Parathyroid adenoma (tissue), 2 donors: ENCODE results near the gene HOXB3.

ENCODE experiments used
- H2AFZ ChIP-seq: fragments of 300-600 bp; sonication (generic); one replicate; pipeline ENCODE4 v1.7.0; 2017; ENCODE audit warnings: antibody characterized with exemption, mild to moderate bottlenecking
- H3K27ac ChIP-seq: fragments of 300-600 bp; sonication (generic); one replicate; pipeline ENCODE4 v1.7.0; 2017
- H3K27me3 ChIP-seq: fragments of 300-600 bp; sonication (generic); one replicate; pipeline ENCODE4 v1.7.0; 2017; ENCODE audit warnings: low read length; ENCODE audit not compliant: control insufficient read depth, insufficient read depth
- H3K36me3 ChIP-seq: fragments of 300-600 bp; sonication (generic); one replicate; pipeline ENCODE4 v1.7.0; 2017; ENCODE audit warnings: low read length; ENCODE audit not compliant: control insufficient read depth, insufficient read depth
- H3K4me1 ChIP-seq: fragments of 300-600 bp; sonication (generic); one replicate; pipeline ENCODE4 v1.7.0; 2017; ENCODE audit warnings: control low read depth
- H3K4me2 ChIP-seq: fragments of 300-600 bp; sonication (generic); one replicate; pipeline ENCODE4 v1.7.0; 2017; ENCODE audit warnings: low read length
- H3K4me3 ChIP-seq: fragments of 300-600 bp; sonication (generic); one replicate; pipeline ENCODE4 v1.7.0; 2017; ENCODE audit warnings: low read depth, low read length
- H3K79me2 ChIP-seq: fragments of 300-600 bp; sonication (generic); one replicate; pipeline ENCODE4 v1.7.0; 2017; ENCODE audit warnings: control low read depth
- H3K9ac ChIP-seq: fragments of 300-600 bp; sonication (generic); one replicate; pipeline ENCODE4 v1.7.0; 2017; ENCODE audit warnings: mild to moderate bottlenecking
- H3K9me3 ChIP-seq: fragments of 300-600 bp; sonication (generic); one replicate; pipeline ENCODE4 v1.7.0; 2017; ENCODE audit warnings: low read length; ENCODE audit not compliant: control insufficient read depth
- CTCF ChIP-seq: fragments of 300-600 bp; sonication (generic); IDR thresholded peaks from one replicate; pipeline ENCODE4 v1.7.0; 2017; ENCODE audit warnings: antibody characterized with exemption, mild to moderate bottlenecking
- donor health status: primary hyperparathyroidism.

HOXB3 gene

GRCh38 chr17:48600244-48601098, 10.4 kb upstream of the HOXB3 start:
- H3K9ac ChIP-seq, result no peak overlapping the region
- H3K9me3 ChIP-seq, result no peaks in the 10 kb centered on the region
- H3K36me3 ChIP-seq, result no peaks in the 10 kb centered on the region
- no peak overlapping the region for H3K4me2 ChIP-seq
- H3K79me2 ChIP-seq, result no peaks in the 10 kb centered on the region
- no peaks in the 10 kb centered on the region for H3K4me1 ChIP-seq
- peaks cover 28% of the 10 kb centered on the region for H3K27me3 ChIP-seq
- H2AFZ ChIP-seq, result no peak overlapping the region
- no peak overlapping the region for H3K4me3 ChIP-seq
- H3K27ac ChIP-seq, result no peak overlapping the region
- TF ChIP-seq CTCF, result no peak

GRCh38 chr17:48599354-48599753, 9.3 kb upstream of the HOXB3 start:
- Histone ChIP-seq H3K79me2 (no peaks in the 10 kb centered on the region), H3K4me3 (no peak overlapping the region), H3K4me2 (no peak overlapping the region), H3K36me3 (no peaks in the 10 kb centered on the region), H3K9me3 (no peaks in the 10 kb centered on the region), H3K4me1 (no peaks in the 10 kb centered on the region), H2AFZ (no peak overlapping the region), H3K27me3 (peaks cover 20% of the 10 kb centered on the region), H3K27ac (no peak overlapping the region), H3K9ac (no peak overlapping the region)
- no peak for TF ChIP-seq CTCF

- Histone ChIP-seq H3K27me3 (peaks cover 15% of the 10 kb centered on the region), H3K9me3 (no peaks in the 10 kb centered on the region), H3K4me3 (no peak overlapping the region), H3K27ac (no peak overlapping the region), H3K79me2 (no peaks in the 10 kb centered on the region), H3K9ac (no peak overlapping the region), H3K4me1 (no peaks in the 10 kb centered on the region), H3K36me3 (no peaks in the 10 kb centered on the region), H2AFZ (no peak overlapping the region), H3K4me2 (no peak overlapping the region)
- TF ChIP-seq CTCF, result no peak
Observed at GRCh38 chr17:48598736-48599135, 8.7 kb upstream of the HOXB3 start.

- Histone ChIP-seq H3K4me2 (peak overlapping the region; percentile 91), H3K27me3 (peaks cover 9% of the 10 kb centered on the region), H3K9me3 (no peaks in the 10 kb centered on the region), H3K4me3 (peak overlapping the region; percentile 76), H2AFZ (peak overlapping the region; percentile 25), H3K27ac (no peak overlapping the region), H3K9ac (no peak overlapping the region), H3K79me2 (no peaks in the 10 kb centered on the region), H3K4me1 (no peaks in the 10 kb centered on the region), H3K36me3 (no peaks in the 10 kb centered on the region)
- no peak for TF ChIP-seq CTCF
Observed at GRCh38 chr17:48597778-48598631, 8.0 kb upstream of the HOXB3 start.
